Sigmoid colon (tissue), 7 donors: ENCODE results near the gene FGF2. TPM values are rescaled to one million over a fixed set of nuclear protein-coding genes. Genes with fewer than 3 reads are reported as not detected.
"Not testable (repeated sequence)": the region's sequence is repeated elsewhere in the genome, so short reads cannot be mapped to it uniquely, and the experiment has no call there.

Experiments used
- DNase-seq: peaks from one replicate; pipeline ENCODE4 v3.0.0-alpha.2; 2019
- H3K27ac ChIP-seq, 4 donors: fragments of 200-600 bp; sonication (generic); one replicate each; pipeline ENCODE4 v1.5.1; 2016 to 2019; ENCODE audit warnings: mild to moderate bottlenecking in 1 of 4
- H3K27me3 ChIP-seq, 3 donors: fragments of 200-600 bp; sonication (generic); one replicate each; pipeline ENCODE4 v1.5.1; 2019; ENCODE audit warnings: mild to moderate bottlenecking in 1 of 3
- H3K36me3 ChIP-seq, 4 donors: fragments of 200-600 bp; sonication (generic); one replicate each; pipeline ENCODE4 v1.5.1; 2016 to 2019
- H3K4me1 ChIP-seq, 4 donors: fragments of 200-600 bp; sonication (generic); one replicate each; pipeline ENCODE4 v1.5.1; 2017 to 2019
- H3K4me3 ChIP-seq, 4 donors: fragments of 200-600 bp; sonication (generic); one replicate each; pipeline ENCODE4 v1.5.1; 2017 to 2019; ENCODE audit warnings: mild to moderate bottlenecking in 2 of 4, moderate library complexity in 1 of 4
- H3K9me3 ChIP-seq, 4 donors: fragments of 200-600 bp in 3 of 4; sonication (generic) in 3 of 4; one replicate each; pipeline versions ENCODE4 v1.5.1 to v1.6.1; 2013 to 2019
- EP300 ChIP-seq, 4 donors: sonication (generic); formaldehyde crosslinking; IDR thresholded peaks; one replicate each; pipeline ENCODE4 v1.6.1; 2017; ENCODE audit warnings: antibody characterized with exemption in 4 of 4
- POLR2A ChIP-seq, 2 donors: fragments of 450-650 bp; IDR thresholded peaks; one replicate each; pipeline ENCODE4 v1.6.1; 2016; ENCODE audit warnings: antibody characterized with exemption in 2 of 2, mild to moderate bottlenecking in 2 of 2, moderate library complexity in 2 of 2
- POLR2AphosphoS5 ChIP-seq, 4 donors: sonication (generic); formaldehyde crosslinking; IDR thresholded peaks; one replicate each; pipeline ENCODE4 v1.6.1; 2017; ENCODE audit warnings: antibody characterized with exemption in 4 of 4
- WGBS, 2 donors: extraction: QIAGEN DNeasy Blood & Tissue Kit; methylation state at CpG; one replicate each; pipeline ENCODE4 v1.1.7; 2013; 5-methylcytosine and 5-hydroxymethylcytosine counted together
- intact Hi-C: fragments of 100-400 bp; cut with DNase I; formaldehyde crosslinking; loops from one replicate; pipeline ENCODE4 v1.15.1; 2023
- polyA plus RNA-seq, 3 donors: library from polyadenylated mRNA; stranded (reverse); fragments of 200-250 nt; gene quantifications; one replicate each; pipeline ENCODE4 v1.2.3, GENCODE V29; 2013
- total RNA-seq, 4 donors: library from RNA; depleted of rRNA; stranded (reverse); fragments of >200 nt; gene quantifications; one replicate each; pipeline ENCODE4 v1.1.0, GENCODE V29; 2016
- TF ChIP-seq, protein P1 (sequence below), 4 experiments: fragments of 450-650 bp in 3 of 4; fragments of 200-600 bp in 1 of 4; IDR thresholded peaks; one replicate each; pipeline ENCODE4 v1.5.1; 2016 to 2019; ENCODE audit warnings: antibody characterized with exemption in 4 of 4, mild to moderate bottlenecking in 3 of 4, moderate library complexity in 2 of 4
- donor health status: healthy with polysubstance abuse.
- donor health status: Bipolar disorder and iron deficiency.
- donor health status: healthy.

Gene FGF2
- total and polyA plus RNA-seq, 7 donors, result 0.46 to 54.7 (median 37.4) TPM

DNA sequence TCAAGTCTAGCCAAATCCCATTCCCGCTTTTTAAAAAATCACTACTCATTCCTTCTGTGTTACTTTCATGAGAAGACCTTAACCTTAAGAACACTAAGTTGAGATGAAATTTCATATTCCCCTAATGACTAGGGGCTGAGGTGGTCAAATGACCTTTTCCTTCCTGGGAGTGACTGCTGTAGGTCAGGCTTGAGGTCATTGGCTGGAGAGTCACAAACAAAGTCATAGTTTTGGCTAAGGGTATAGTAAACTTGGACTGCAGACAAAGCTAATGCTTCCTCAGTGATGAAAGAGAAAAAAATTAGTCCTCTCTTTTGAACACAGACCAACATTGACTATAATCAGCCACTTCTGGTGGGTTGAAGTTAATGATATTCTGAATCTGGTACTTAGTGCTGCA is 16.0 kb upstream of the FGF2 start:
- DNase-seq, result no peak
- TF ChIP-seq POLR2A (IDR thresholded peaks at IDR 0.05) (no peak), EP300 (IDR thresholded peaks at IDR 0.05) (no peak)
- H3K27ac ChIP-seq, result no peak overlapping the region
- 88 to 90% methylated on average over 1 of the region's 1 CpG for WGBS, 2 donors
- no peaks in the 10 kb centered on the region for H3K27me3 ChIP-seq
- intact Hi-C loops, result no loop called here
- H3K4me3 ChIP-seq, result no peak overlapping the region
- no peaks in the 10 kb centered on the region for H3K36me3 ChIP-seq
- H3K9me3 ChIP-seq, result no peaks in the 10 kb centered on the region
- H3K4me1 ChIP-seq, result no peaks in the 10 kb centered on the region

DNA sequence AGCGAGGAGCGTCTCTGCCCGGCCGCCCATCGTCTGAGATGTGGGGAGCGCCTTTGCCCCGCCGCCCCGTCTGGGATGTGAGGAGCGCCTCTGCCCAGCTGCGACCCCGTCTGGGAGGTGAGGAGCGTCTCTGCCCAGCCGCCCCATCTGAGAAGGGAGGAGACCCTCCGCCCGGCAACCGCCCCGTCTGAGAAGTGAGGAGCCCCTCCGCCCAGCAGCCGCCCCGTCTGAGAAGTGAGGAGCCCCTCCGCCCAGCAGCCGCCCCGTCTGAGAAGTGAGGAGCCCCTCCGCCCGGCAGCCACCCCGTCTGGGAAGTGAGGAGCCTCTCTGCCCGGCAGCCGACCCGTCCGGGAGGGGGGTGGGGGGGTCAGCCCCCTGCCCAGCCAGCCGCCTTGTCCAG is 14.8 kb upstream of the FGF2 start:
- H3K4me1 ChIP-seq, H3K27me3 ChIP-seq, DNase-seq, H3K27ac ChIP-seq, H3K9me3 ChIP-seq, H3K4me3 ChIP-seq, intact Hi-C loops, H3K36me3 ChIP-seq: not testable (repeated sequence)
- 93 to 96% methylated on average over 29 to 32 of the region's 32 CpGs for WGBS, 2 donors

DNA sequence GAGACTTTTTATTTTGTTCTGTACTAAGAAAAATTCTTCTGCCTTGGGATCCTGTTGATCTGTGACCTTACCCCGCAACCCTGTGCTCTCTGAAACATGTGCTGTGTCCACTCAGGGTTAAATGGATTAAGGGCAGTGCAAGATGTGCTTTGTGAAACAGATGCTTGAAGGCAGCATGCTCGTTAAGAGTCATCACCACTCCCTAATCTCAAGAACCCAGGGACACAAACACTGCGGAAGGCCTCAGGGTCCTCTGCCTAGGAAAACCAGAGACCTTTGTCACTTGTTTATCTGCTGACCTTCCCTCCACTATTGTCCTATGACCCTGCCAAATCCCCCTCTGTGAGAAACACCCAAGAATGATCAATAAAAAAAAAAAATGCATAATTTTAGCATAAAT is 13.8 kb upstream of the FGF2 start:
- H3K9me3 ChIP-seq, H3K4me1 ChIP-seq, H3K27me3 ChIP-seq, H3K27ac ChIP-seq, intact Hi-C loops, DNase-seq, H3K4me3 ChIP-seq, H3K36me3 ChIP-seq: not testable (repeated sequence)
- WGBS, 2 donors, result 79 to 85% methylated on average over 3 of the region's 3 CpGs

DNA sequence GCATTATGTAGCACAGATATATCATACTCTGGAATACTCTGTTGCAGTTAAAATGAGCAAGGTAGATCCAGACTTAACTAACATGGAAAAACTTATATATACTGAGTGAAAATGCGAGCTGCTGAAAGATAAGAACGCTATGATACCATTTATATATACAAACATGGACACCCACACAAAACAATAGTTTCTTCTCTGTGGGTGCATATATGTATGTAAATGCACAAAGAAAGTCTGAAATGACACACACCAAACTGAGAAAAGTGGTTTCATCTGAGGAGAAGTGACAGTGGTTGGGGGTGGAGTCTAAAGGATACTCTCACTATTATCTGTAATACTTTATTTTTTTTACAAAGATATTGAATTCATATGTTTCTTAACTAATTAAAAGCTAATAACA is 12.2 kb upstream of the FGF2 start:
- intact Hi-C loops, result no loop called here

DNA sequence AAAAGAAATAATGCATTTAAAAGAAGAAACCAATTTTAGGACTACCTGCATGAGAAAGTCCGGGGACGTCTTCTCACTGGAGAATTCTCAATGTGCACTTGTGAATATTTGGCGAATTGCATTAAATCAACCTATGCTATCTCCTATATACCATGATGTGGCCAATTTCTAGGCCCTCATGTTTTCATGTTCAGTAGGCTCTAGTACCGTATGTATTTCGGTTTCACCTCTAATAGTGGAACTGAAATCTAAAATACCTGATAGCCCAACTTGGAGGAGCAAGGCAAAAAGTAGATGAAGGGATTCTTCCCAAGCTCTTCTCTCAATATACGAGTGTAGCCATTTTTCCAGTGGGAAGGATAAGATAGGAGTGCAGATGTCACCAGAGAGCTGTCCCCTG is 11.4 kb upstream of the FGF2 start:
- no peak for DNase-seq
- Histone ChIP-seq H3K4me3 (no peak overlapping the region), H3K9me3 (no peaks in the 10 kb centered on the region), H3K27me3 (no peaks in the 10 kb centered on the region), H3K4me1 (no peaks in the 10 kb centered on the region), H3K36me3 (no peaks in the 10 kb centered on the region), H3K27ac (no peak overlapping the region)
- WGBS, 2 donors, result 94 to 96% methylated on average over 6 of the region's 6 CpGs
- intact Hi-C loops, result no loop called here
- TF ChIP-seq POLR2A (IDR thresholded peaks at IDR 0.05) (no peak), EP300 (IDR thresholded peaks at IDR 0.05) (no peak), POLR2AphosphoS5 (IDR thresholded peaks at IDR 0.05) (no peak)
- TF ChIP-seq, protein P1, sequence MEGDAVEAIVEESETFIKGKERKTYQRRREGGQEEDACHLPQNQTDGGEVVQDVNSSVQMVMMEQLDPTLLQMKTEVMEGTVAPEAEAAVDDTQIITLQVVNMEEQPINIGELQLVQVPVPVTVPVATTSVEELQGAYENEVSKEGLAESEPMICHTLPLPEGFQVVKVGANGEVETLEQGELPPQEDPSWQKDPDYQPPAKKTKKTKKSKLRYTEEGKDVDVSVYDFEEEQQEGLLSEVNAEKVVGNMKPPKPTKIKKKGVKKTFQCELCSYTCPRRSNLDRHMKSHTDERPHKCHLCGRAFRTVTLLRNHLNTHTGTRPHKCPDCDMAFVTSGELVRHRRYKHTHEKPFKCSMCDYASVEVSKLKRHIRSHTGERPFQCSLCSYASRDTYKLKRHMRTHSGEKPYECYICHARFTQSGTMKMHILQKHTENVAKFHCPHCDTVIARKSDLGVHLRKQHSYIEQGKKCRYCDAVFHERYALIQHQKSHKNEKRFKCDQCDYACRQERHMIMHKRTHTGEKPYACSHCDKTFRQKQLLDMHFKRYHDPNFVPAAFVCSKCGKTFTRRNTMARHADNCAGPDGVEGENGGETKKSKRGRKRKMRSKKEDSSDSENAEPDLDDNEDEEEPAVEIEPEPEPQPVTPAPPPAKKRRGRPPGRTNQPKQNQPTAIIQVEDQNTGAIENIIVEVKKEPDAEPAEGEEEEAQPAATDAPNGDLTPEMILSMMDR (IDR thresholded peaks at IDR 0.05), result no peak

More for the DNA sequence above, 12.2 kb upstream of the FGF2 start:
- H3K36me3 ChIP-seq, result no peaks in the 10 kb centered on the region
- no peak for TF ChIP-seq POLR2AphosphoS5 (IDR thresholded peaks at IDR 0.05)
- TF ChIP-seq POLR2A (IDR thresholded peaks at IDR 0.05), result no peak
- no peak for TF ChIP-seq EP300 (IDR thresholded peaks at IDR 0.05)
- TF ChIP-seq, protein P1 (IDR thresholded peaks at IDR 0.05), result no peak
- H3K27ac ChIP-seq, result no peak overlapping the region
- no peak overlapping the region for H3K4me3 ChIP-seq
- WGBS, 2 donors, result 84 to 89% methylated on average over 2 of the region's 2 CpGs
- no peaks in the 10 kb centered on the region for H3K4me1 ChIP-seq
- H3K9me3 ChIP-seq, result no peaks in the 10 kb centered on the region
- no peaks in the 10 kb centered on the region for H3K27me3 ChIP-seq
- no peak for DNase-seq

DNA sequence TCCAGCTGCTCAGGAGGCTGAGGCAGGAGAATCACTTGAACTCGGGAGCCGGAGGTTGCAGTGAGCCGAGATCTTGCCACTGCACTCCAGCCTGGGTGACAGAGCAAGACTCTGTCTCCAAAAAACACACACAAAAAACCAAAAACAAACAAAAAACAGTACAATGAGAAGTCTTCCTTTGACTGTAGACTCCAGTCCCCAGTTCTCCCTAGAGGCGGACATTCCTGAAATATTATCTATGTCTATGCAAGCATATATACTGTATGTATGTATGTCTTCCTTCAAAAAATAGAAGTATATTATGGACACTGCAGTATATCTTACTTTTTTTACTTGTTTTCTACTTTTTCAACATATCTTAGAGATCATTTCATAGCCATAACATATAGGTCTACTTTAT is 10.2 kb upstream of the FGF2 start:
- TF ChIP-seq, protein P1 (IDR thresholded peaks at IDR 0.05), result no peak
- no peak for TF ChIP-seq EP300 (IDR thresholded peaks at IDR 0.05)
- no peak for TF ChIP-seq POLR2AphosphoS5 (IDR thresholded peaks at IDR 0.05)
- TF ChIP-seq POLR2A (IDR thresholded peaks at IDR 0.05), result no peak
- no peak for DNase-seq
- 96% methylated on average over 4 of the region's 4 CpGs for WGBS, 2 donors
- Histone ChIP-seq H3K27me3 (no peaks in the 10 kb centered on the region), H3K27ac (no peak overlapping the region), H3K4me3 (no peak overlapping the region), H3K36me3 (no peaks in the 10 kb centered on the region), H3K4me1 (no peaks in the 10 kb centered on the region), H3K9me3 (no peaks in the 10 kb centered on the region)
- intact Hi-C loops, result no loop called here
